IPS-20b (cell line): ENCODE measurements around the gene ERN1.

Experiments
- H3K27ac ChIP-seq: one replicate; pipeline ENCODE4 v1.5.1; 2013; ENCODE audit warnings: low read length
- H3K27me3 ChIP-seq: 2 replicates; pipeline ENCODE4 v1.6.1; 2013; ENCODE audit warnings: mild to moderate bottlenecking, low read length, inconsistent platforms; ENCODE audit not compliant: insufficient read depth
- H3K36me3 ChIP-seq: 2 replicates; pipeline ENCODE4 v1.6.1; 2013; ENCODE audit warnings: low read depth, mild to moderate bottlenecking, inconsistent platforms, low read length, moderate library complexity; ENCODE audit not compliant: insufficient read depth
- H3K4me1 ChIP-seq: 2 replicates; pipeline ENCODE4 v1.6.1; 2013; ENCODE audit warnings: mild to moderate bottlenecking, control low read depth, inconsistent platforms, low read length, moderate library complexity; ENCODE audit not compliant: insufficient read depth
- H3K4me3 ChIP-seq: 2 replicates; pipeline ENCODE4 v1.5.1; 2013; ENCODE audit warnings: mild to moderate bottlenecking, low read length, inconsistent platforms
- H3K9ac ChIP-seq: 2 replicates; pipeline ENCODE4 v1.6.1; 2013; ENCODE audit warnings: low read depth, mild to moderate bottlenecking, inconsistent platforms, low read length, moderate library complexity
- H3K9me3 ChIP-seq: 2 replicates; pipeline ENCODE4 v1.6.1; 2013; ENCODE audit warnings: mild to moderate bottlenecking, low read depth, low read length, inconsistent platforms; ENCODE audit not compliant: insufficient read depth

Gene ERN1

DNA sequence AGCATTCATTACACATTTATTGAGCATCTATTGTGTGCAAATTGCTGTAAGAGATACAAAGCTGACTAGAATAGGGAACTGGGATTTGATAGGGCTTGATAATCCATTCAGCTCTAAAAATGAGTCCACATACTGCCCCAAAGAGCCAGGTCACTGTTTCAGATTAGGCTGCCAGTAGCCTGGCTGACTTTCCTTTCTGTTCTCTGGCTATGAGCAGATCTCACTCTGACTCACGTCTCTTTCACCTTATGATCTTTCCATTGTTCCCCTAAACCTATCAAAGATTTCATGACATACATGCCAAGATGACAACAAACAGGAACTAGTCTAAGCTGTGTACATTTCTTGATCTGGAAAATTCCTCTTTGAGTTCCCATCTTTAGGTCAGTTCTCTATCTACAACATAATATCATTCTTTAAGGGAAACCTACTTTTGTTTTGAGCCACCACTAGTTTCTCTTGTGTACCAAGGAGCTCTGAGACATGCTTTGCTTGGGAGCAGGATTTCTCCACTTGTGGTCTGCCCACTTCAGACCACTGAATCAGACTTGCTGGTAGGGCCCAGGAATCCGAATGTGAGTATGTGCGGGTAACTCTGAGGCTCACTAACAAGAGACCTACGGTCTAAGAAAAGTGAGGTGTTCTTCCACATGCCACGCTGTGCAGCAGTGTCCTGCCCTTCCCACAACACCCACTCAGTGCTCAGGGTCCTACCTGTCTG lies 68.6 kb downstream of the ERN1 start:
- Histone ChIP-seq H3K27me3 (no peaks in the 10 kb centered on the region), H3K36me3 (no peaks in the 10 kb centered on the region), H3K4me3 (no peak overlapping the region), H3K4me1 (peaks cover 9% of the 10 kb centered on the region), H3K27ac (no peak overlapping the region), H3K9ac (no peak overlapping the region), H3K9me3 (no peaks in the 10 kb centered on the region)

GRCh38 chr17:64060331-64060730 lies 69.6 kb downstream of the ERN1 start:
- Histone ChIP-seq H3K9me3 (no peaks in the 10 kb centered on the region), H3K36me3 (no peaks in the 10 kb centered on the region), H3K4me1 (peaks cover 14% of the 10 kb centered on the region), H3K27ac (no peak overlapping the region), H3K4me3 (no peak overlapping the region), H3K27me3 (no peaks in the 10 kb centered on the region), H3K9ac (no peak overlapping the region)

- Histone ChIP-seq H3K36me3 (no peaks in the 10 kb centered on the region), H3K9me3 (no peaks in the 10 kb centered on the region), H3K4me1 (peaks cover 14% of the 10 kb centered on the region), H3K9ac (no peak overlapping the region), H3K4me3 (no peak overlapping the region), H3K27ac (no peak overlapping the region), H3K27me3 (no peaks in the 10 kb centered on the region)
Observed at GRCh38 chr17:64059756-64060155, 70.2 kb downstream of the ERN1 start.

DNA sequence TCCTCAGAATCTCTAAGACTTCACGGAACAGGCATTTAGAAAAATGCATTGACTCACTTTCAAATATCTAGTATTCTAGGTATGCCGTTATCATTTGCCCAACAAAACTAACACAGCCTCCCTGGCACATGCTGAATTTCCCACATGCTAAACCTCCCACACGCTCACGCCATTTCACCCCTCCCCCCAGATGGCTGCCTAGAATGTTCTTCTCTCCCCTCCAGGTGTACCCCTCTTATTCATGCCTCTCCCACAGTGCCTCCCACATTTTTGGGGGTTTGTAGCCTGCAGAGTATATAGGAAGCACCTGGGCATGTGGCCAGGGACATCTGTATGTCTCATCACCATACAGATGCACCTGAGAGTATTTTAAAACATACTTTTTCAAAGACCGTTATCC lies 71.3 kb downstream of the ERN1 start:
- Histone ChIP-seq H3K9me3 (no peaks in the 10 kb centered on the region), H3K4me3 (no peak overlapping the region), H3K36me3 (no peaks in the 10 kb centered on the region), H3K9ac (no peak overlapping the region), H3K4me1 (peaks cover 11% of the 10 kb centered on the region), H3K27ac (no peak overlapping the region), H3K27me3 (no peaks in the 10 kb centered on the region)

GRCh38 chr17:64057701-64058263 lies 72.2 kb downstream of the ERN1 start:
- H3K27ac ChIP-seq = no peak overlapping the region
- H3K9me3 ChIP-seq = no peaks in the 10 kb centered on the region
- H3K36me3 ChIP-seq = no peaks in the 10 kb centered on the region
- H3K9ac ChIP-seq = no peak overlapping the region
- H3K4me1 ChIP-seq = peaks cover 11% of the 10 kb centered on the region
- H3K27me3 ChIP-seq = no peaks in the 10 kb centered on the region
- H3K4me3 ChIP-seq = no peak overlapping the region

- H3K9ac ChIP-seq = no peak overlapping the region
- no peaks in the 10 kb centered on the region for H3K36me3 ChIP-seq
Observed at GRCh38 chr17:64056269-64057005, 73.5 kb downstream of the ERN1 start.

DNA sequence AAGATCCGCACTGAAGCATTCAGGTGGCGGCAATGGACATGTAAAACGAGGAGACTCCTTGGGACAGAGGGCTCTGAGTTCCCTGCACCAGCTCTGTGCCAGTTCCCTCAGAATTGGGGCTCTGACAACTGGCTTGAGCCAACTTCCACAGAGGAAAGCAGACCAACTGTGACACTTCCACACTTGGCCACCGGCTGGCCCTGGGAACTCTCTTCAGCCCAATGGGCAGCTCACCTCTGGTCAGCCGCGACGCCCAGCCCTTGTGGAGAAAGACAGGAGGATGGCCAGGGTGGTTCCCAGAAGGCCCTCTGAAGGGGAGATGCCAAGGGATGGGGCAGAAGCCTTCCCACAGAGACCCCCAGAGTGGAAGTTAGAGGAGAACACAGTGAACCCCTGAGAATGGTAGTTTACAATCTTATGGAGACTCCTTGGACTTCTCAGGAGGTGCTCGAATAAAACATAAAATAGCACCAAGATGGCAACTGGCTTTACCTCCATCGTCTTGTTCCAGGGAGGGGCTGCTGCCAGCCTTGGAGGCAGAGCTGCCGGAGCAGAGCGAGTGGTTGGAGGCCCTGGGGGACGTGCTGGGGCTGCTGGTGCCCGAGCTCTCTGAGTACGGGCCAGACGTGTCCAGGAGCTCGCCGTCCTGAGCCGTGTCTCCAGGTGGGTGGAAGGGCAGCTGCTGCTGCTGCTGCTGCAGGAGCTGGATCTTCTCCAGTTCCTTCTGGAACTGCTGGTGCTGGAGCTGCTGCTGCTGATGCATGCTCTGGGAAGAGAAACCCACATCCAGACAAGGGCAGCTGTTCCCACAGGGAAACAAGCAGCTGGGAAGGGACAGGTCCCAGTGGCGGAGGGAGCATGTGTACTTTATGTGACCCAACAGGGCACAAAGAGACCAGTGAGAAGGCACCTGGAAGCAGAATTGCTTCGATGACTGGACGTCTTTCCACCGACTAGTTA lies 74.5 kb downstream of the ERN1 start:
- Histone ChIP-seq H3K9ac (no peak overlapping the region), H3K4me3 (no peak overlapping the region), H3K36me3 (no peaks in the 10 kb centered on the region), H3K4me1 (peaks cover 11% of the 10 kb centered on the region), H3K9me3 (no peaks in the 10 kb centered on the region), H3K27ac (no peak overlapping the region), H3K27me3 (no peaks in the 10 kb centered on the region)

More at GRCh38 chr17:64056269-64057005, 73.5 kb downstream of the ERN1 start:
- peaks cover 11% of the 10 kb centered on the region for H3K4me1 ChIP-seq
- no peaks in the 10 kb centered on the region for H3K27me3 ChIP-seq
- H3K9me3 ChIP-seq = no peaks in the 10 kb centered on the region
- H3K4me3 ChIP-seq = no peak overlapping the region
- no peak overlapping the region for H3K27ac ChIP-seq

DNA sequence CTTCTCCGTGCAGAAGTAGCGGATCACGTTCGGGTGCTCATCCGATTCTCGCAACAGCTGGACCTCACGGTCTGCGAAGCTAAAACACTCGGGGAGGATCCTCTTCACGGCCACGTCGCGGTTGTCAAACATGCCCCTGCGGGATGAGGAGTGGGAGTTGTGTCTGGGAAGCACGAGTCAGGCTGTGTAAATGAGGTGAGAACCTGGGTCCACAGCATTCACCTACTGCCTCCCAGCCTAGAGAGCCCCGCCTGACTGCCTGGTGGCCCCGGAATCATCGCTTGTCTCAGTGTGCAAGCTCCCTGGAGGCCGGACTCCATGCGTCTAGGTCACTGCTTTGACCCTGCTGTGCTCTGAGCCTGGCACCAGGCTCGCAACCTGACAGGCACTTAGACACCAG lies 75.6 kb downstream of the ERN1 start:
- Histone ChIP-seq H3K9ac (no peak overlapping the region), H3K4me3 (no peak overlapping the region), H3K27me3 (no peaks in the 10 kb centered on the region), H3K36me3 (no peaks in the 10 kb centered on the region), H3K27ac (no peak overlapping the region), H3K9me3 (no peaks in the 10 kb centered on the region), H3K4me1 (peaks cover 11% of the 10 kb centered on the region)

GRCh38 chr17:64053101-64053500 lies 76.8 kb downstream of the ERN1 start:
- peaks cover 11% of the 10 kb centered on the region for H3K4me1 ChIP-seq
- H3K27ac ChIP-seq = no peak overlapping the region
- no peaks in the 10 kb centered on the region for H3K27me3 ChIP-seq
- no peak overlapping the region for H3K9ac ChIP-seq
- H3K9me3 ChIP-seq = no peaks in the 10 kb centered on the region
- no peak overlapping the region for H3K4me3 ChIP-seq
- no peaks in the 10 kb centered on the region for H3K36me3 ChIP-seq

GRCh38 chr17:64051153-64051552 lies 78.8 kb downstream of the ERN1 start:
- Histone ChIP-seq H3K36me3 (no peaks in the 10 kb centered on the region), H3K4me1 (peaks cover 4% of the 10 kb centered on the region; the same call in 1 of the 2 replicates), H3K4me3 (no peak overlapping the region), H3K9ac (no peak overlapping the region), H3K27ac (no peak overlapping the region), H3K27me3 (no peaks in the 10 kb centered on the region), H3K9me3 (no peaks in the 10 kb centered on the region)

GRCh38 chr17:64048805-64049204 lies 81.1 kb downstream of the ERN1 start:
- H3K9me3 ChIP-seq = no peaks in the 10 kb centered on the region
- H3K27me3 ChIP-seq = no peaks in the 10 kb centered on the region
- no peak overlapping the region for H3K9ac ChIP-seq
- no peaks in the 10 kb centered on the region for H3K36me3 ChIP-seq
- H3K4me1 ChIP-seq = no peaks in the 10 kb centered on the region
- no peak overlapping the region for H3K27ac ChIP-seq
- no peak overlapping the region for H3K4me3 ChIP-seq
